ENCODE measurements around the gene CEP104.

The CEP104 gene

DNA sequence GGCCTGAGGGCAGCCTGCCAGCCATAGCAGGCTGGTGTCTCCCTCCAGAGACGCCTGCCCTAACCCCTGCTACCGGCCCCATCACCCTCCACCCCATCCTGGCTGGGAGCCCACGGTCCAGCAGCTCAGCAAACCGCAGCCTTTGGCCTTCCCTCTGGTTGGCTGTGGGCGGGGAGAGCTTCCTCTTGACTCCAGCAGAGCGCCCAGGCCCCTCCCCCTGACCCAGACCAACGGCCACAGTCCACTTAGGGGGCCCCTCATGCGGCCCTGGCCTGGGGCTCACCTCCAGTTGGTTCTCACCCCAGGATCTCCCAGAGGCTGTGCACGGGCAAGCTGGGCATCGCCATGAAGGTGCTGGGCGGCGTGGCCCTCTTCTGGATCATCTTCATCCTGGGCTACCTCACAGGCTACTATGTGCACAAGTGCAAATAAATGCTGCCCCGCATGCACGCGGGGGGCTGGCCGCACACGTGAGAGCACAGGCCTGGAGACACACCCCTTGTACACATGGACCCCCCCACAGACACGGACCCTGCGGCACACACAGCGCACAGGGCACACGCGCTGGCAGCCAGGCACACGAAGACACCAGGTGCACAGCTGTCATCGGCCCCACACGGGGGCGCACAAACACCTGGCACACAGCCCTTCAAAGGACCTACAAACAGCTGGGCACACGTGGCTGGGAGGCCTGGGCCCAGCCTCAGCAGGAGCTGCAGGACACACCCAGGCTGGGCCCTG is 81.4 kb downstream of the CEP104 start:
- TF ChIP-seq ZFP30 (CRISPR knock-in tag; IDR thresholded peaks at IDR 0.05): no peak
- TF ChIP-seq, protein P1, sequence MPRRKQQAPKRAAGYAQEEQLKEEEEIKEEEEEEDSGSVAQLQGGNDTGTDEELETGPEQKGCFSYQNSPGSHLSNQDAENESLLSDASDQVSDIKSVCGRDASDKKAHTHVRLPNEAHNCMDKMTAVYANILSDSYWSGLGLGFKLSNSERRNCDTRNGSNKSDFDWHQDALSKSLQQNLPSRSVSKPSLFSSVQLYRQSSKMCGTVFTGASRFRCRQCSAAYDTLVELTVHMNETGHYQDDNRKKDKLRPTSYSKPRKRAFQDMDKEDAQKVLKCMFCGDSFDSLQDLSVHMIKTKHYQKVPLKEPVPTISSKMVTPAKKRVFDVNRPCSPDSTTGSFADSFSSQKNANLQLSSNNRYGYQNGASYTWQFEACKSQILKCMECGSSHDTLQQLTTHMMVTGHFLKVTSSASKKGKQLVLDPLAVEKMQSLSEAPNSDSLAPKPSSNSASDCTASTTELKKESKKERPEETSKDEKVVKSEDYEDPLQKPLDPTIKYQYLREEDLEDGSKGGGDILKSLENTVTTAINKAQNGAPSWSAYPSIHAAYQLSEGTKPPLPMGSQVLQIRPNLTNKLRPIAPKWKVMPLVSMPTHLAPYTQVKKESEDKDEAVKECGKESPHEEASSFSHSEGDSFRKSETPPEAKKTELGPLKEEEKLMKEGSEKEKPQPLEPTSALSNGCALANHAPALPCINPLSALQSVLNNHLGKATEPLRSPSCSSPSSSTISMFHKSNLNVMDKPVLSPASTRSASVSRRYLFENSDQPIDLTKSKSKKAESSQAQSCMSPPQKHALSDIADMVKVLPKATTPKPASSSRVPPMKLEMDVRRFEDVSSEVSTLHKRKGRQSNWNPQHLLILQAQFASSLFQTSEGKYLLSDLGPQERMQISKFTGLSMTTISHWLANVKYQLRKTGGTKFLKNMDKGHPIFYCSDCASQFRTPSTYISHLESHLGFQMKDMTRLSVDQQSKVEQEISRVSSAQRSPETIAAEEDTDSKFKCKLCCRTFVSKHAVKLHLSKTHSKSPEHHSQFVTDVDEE (CRISPR knock-in tag; IDR thresholded peaks at IDR 0.05): no peak
- TF ChIP-seq ESRRG (CRISPR knock-in tag; IDR thresholded peaks at IDR 0.05): no peak
- TF ChIP-seq, protein P2, sequence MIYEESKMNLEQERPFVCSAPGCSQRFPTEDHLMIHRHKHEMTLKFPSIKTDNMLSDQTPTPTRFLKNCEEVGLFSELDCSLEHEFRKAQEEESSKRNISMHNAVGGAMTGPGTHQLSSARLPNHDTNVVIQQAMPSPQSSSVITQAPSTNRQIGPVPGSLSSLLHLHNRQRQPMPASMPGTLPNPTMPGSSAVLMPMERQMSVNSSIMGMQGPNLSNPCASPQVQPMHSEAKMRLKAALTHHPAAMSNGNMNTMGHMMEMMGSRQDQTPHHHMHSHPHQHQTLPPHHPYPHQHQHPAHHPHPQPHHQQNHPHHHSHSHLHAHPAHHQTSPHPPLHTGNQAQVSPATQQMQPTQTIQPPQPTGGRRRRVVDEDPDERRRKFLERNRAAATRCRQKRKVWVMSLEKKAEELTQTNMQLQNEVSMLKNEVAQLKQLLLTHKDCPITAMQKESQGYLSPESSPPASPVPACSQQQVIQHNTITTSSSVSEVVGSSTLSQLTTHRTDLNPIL (CRISPR knock-in tag; IDR thresholded peaks at IDR 0.05; ENCODE audit: low read depth): no peak
- TF ChIP-seq ZC3H10 (CRISPR knock-in tag; IDR thresholded peaks at IDR 0.05): no peak
- no peak for TF ChIP-seq OSR1 (CRISPR knock-in tag; IDR thresholded peaks at IDR 0.05)
- no peak for TF ChIP-seq RARB (CRISPR knock-in tag; IDR thresholded peaks at IDR 0.05)
- TF ChIP-seq TCF4 (CRISPR knock-in tag; IDR thresholded peaks at IDR 0.05; ENCODE audit: borderline replicate concordance): no peak
- no peak for TF ChIP-seq ARNTL (CRISPR knock-in tag; IDR thresholded peaks at IDR 0.05; ENCODE audit: borderline replicate concordance, low read depth)
- TF ChIP-seq, protein P3, sequence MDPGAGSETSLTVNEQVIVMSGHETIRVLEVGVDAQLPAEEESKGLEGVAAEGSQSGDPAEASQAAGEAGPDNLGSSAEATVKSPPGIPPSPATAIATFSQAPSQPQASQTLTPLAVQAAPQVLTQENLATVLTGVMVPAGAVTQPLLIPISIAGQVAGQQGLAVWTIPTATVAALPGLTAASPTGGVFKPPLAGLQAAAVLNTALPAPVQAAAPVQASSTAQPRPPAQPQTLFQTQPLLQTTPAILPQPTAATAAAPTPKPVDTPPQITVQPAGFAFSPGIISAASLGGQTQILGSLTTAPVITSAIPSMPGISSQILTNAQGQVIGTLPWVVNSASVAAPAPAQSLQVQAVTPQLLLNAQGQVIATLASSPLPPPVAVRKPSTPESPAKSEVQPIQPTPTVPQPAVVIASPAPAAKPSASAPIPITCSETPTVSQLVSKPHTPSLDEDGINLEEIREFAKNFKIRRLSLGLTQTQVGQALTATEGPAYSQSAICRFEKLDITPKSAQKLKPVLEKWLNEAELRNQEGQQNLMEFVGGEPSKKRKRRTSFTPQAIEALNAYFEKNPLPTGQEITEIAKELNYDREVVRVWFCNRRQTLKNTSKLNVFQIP (CRISPR knock-in tag; IDR thresholded peaks at IDR 0.05; ENCODE audit: borderline replicate concordance, low read depth): no peak
- no peak for TF ChIP-seq PPARA (CRISPR knock-in tag; IDR thresholded peaks at IDR 0.05; ENCODE audit: borderline replicate concordance)
- TF ChIP-seq, protein P4, sequence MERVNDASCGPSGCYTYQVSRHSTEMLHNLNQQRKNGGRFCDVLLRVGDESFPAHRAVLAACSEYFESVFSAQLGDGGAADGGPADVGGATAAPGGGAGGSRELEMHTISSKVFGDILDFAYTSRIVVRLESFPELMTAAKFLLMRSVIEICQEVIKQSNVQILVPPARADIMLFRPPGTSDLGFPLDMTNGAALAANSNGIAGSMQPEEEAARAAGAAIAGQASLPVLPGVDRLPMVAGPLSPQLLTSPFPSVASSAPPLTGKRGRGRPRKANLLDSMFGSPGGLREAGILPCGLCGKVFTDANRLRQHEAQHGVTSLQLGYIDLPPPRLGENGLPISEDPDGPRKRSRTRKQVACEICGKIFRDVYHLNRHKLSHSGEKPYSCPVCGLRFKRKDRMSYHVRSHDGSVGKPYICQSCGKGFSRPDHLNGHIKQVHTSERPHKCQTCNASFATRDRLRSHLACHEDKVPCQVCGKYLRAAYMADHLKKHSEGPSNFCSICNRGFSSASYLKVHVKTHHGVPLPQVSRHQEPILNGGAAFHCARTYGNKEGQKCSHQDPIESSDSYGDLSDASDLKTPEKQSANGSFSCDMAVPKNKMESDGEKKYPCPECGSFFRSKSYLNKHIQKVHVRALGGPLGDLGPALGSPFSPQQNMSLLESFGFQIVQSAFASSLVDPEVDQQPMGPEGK (CRISPR knock-in tag; IDR thresholded peaks at IDR 0.05; ENCODE audit: borderline replicate concordance): no peak
- no peak for TF ChIP-seq ZFP3 (CRISPR knock-in tag; IDR thresholded peaks at IDR 0.05)
- no peak for TF ChIP-seq CSDC2 (CRISPR knock-in tag; IDR thresholded peaks at IDR 0.05)
- TF ChIP-seq BACH2 (CRISPR knock-in tag; IDR thresholded peaks at IDR 0.05; ENCODE audit: borderline replicate concordance): no peak
- TF ChIP-seq GLIS3 (CRISPR knock-in tag; IDR thresholded peaks at IDR 0.05): no peak
- TF ChIP-seq ZNF8 (CRISPR knock-in tag; IDR thresholded peaks at IDR 0.05): no peak
- TF ChIP-seq SNAI2 (CRISPR knock-in tag; IDR thresholded peaks at IDR 0.05): no peak
- peak; percentile 47 for ATAC-seq

DNA sequence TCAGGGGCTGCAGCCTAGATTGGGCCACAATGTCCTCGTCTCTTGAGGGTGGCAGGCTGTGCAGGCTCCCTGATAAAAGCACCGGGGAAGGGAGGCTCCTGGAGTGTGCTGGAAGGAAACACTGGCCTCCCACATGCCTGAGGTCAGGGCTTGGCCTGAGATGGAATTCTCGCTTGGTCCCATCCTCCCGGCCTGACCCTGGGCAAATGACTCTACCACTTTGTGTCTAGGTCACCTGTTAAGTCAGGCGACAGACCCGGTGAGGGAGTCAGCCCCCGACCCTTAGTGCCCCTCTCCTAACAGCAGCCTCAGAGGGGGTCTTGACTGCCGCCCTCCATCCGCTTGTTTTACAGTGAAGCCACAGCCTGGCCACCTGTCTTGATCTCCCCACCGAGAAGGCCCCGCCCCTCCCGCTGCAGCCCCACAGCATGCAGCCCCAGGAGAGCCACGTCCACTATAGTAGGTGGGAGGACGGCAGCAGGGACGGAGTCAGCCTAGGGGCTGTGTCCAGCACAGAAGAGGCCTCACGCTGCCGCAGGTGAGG is 82.0 kb downstream of the CEP104 start:
- TF ChIP-seq ESRRG (CRISPR knock-in tag; IDR thresholded peaks at IDR 0.05): no peak
- TF ChIP-seq ZC3H10 (CRISPR knock-in tag; IDR thresholded peaks at IDR 0.05): no peak
- TF ChIP-seq TOX (CRISPR knock-in tag; IDR thresholded peaks at IDR 0.05; ENCODE audit: borderline replicate concordance): no peak
- TF ChIP-seq OSR1 (CRISPR knock-in tag; IDR thresholded peaks at IDR 0.05): no peak
- TF ChIP-seq, protein P5, sequence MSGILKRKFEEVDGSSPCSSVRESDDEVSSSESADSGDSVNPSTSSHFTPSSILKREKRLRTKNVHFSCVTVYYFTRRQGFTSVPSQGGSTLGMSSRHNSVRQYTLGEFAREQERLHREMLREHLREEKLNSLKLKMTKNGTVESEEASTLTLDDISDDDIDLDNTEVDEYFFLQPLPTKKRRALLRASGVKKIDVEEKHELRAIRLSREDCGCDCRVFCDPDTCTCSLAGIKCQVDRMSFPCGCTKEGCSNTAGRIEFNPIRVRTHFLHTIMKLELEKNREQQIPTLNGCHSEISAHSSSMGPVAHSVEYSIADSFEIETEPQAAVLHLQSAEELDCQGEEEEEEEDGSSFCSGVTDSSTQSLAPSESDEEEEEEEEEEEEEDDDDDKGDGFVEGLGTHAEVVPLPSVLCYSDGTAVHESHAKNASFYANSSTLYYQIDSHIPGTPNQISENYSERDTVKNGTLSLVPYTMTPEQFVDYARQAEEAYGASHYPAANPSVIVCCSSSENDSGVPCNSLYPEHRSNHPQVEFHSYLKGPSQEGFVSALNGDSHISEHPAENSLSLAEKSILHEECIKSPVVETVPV (CRISPR knock-in tag; IDR thresholded peaks at IDR 0.05): no peak
- no peak for TF ChIP-seq ARNTL (CRISPR knock-in tag; IDR thresholded peaks at IDR 0.05; ENCODE audit: borderline replicate concordance, low read depth)
- TF ChIP-seq, protein P3 (CRISPR knock-in tag; IDR thresholded peaks at IDR 0.05; ENCODE audit: borderline replicate concordance, low read depth): no peak
- ATAC-seq: peak; percentile 1; the same call in 2 of the 3 replicates
